Activated CD8-positive, alpha-beta memory T cell treated with anti-CD3 and anti-CD28 coated beads for 24 hours (primary cell): ENCODE results near the gene COL27A1.

Experiments used
- DNase-seq: peaks from one replicate; pipeline ENCODE4 v3.0.0-alpha.2; 2020

Gene COL27A1

GRCh38 chr9:114169029-114169951, 14.0 kb downstream of the COL27A1 start:
- no peak for DNase-seq

- no peak for DNase-seq
Measured at GRCh38 chr9:114169952-114170770, 14.8 kb downstream of the COL27A1 start.

- no peak for DNase-seq
Measured at GRCh38 chr9:114170771-114171461, 15.6 kb downstream of the COL27A1 start.

- DNase-seq: no peak
Measured at GRCh38 chr9:114171500-114171899, 16.2 kb downstream of the COL27A1 start.

GRCh38 chr9:114172981-114173833, 17.9 kb downstream of the COL27A1 start:
- DNase-seq: no peak

GRCh38 chr9:114174557-114174875, 19.2 kb downstream of the COL27A1 start:
- DNase-seq: no peak

GRCh38 chr9:114174876-114175771, 19.8 kb downstream of the COL27A1 start:
- no peak for DNase-seq

- DNase-seq: no peak
Measured at GRCh38 chr9:114176624-114177291, 21.4 kb downstream of the COL27A1 start.

- no peak for DNase-seq
Measured at GRCh38 chr9:114177423-114178064, 22.2 kb downstream of the COL27A1 start.

GRCh38 chr9:114178076-114178475, 22.7 kb downstream of the COL27A1 start:
- DNase-seq: no peak

- no peak for DNase-seq
Measured at GRCh38 chr9:114178756-114179450, 23.6 kb downstream of the COL27A1 start.

- DNase-seq: no peak
Measured at GRCh38 chr9:114179516-114179915, 24.2 kb downstream of the COL27A1 start.

GRCh38 chr9:114180696-114181606, 25.6 kb downstream of the COL27A1 start:
- DNase-seq: no peak

GRCh38 chr9:114181607-114182409, 26.5 kb downstream of the COL27A1 start:
- DNase-seq: no peak

- no peak for DNase-seq
Measured at GRCh38 chr9:114183006-114183405, 27.7 kb downstream of the COL27A1 start.

GRCh38 chr9:114184071-114184470, 28.7 kb downstream of the COL27A1 start:
- DNase-seq: no peak

GRCh38 chr9:114184866-114185265, 29.5 kb downstream of the COL27A1 start:
- no peak for DNase-seq
